Adipose tissue (tissue), 3 donors: Measurements from ENCODE around the gene ZIC4. TPM values are rescaled to one million over a fixed set of nuclear protein-coding genes. Genes with fewer than 3 reads are reported as not detected.

Source experiments
- H3K27ac ChIP-seq: one replicate; pipeline ENCODE4 v1.5.1; 2013; ENCODE audit warnings: low read depth, low read length
- WGBS, 3 donors: extraction: QIAGEN DNeasy Blood & Tissue Kit; methylation state at CpG; one replicate each; pipeline ENCODE4 v1.1.7; 2013; 5-methylcytosine and 5-hydroxymethylcytosine counted together
- polyA plus RNA-seq, 3 donors: library from polyadenylated mRNA; stranded (reverse); fragments of 200-250 nt; gene quantifications; one replicate each; pipeline ENCODE4 v1.2.3, GENCODE V29; 2013
- donor health status: healthy with polysubstance abuse.
- donor health status: Bipolar disorder and iron deficiency.
- donor health status: healthy.

Gene ZIC4
- polyA plus RNA-seq, 3 donors = not detected

DNA sequence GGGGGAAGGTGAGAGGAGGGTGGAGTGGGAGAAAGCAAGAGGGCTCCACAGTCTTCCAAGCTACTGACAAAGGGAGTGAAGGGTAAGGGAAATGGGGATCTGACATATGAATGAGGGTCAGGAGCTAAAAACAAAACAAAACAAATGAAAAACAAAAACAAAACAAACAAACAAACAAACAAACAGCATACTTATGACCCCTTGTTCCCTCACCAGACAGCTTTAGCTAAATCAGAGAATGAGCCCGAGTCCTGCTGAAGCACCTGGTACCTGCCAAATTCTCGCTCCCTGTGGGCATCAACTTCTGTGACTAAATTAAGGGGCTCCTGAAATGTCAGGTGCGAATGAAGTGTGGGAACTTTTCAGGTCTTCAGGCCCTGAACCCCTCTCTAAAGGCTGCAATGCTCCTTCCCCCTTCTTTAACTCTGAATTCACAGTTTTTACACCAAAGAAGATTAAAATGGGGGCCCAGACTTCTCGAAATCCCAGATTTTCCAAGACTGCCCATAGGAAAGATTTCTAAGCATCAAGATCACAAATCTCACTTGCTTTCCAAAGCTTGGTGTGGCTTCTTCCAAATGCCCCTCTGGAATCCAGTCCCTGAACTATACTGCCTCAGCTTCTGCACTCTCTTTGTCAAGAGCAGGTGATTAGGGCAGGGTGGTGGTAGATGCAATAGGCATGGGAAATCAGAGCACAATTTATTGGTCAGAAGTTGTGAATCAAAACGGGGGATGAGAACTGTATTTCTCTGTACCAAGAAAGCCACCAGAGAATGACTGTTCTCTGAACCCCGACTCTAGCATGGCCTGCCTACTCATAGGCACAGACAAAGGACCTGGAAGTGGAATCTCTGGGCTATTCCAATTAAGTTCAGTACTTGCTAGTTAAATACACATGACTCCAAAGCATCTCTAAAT, 40.9 kb downstream of the ZIC4 start:
- WGBS, 3 donors = 38 to 58% (median 48%) methylated on average over 6 of the region's 6 CpGs
- H3K27ac ChIP-seq = no peak overlapping the region

DNA sequence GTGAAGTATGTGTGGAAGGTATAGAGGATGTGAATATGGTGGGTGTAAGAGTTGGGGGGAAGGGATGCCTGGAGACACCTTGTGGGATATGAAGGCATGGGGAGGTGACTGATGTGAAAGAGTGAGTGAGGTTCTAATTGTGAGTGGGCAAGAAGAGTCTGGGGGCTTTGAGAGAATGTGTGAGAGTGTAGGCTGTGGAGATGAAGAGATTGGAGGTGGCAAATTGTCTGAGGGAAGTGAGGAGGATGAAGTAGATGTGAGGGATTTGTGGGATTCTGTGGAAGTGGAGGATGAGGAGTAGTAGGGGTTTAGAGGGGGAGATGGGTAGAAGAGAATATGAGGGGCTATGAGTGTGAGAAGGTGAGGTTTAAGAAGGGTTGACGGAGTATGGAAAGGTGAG, 41.6 kb downstream of the ZIC4 start:
- H3K27ac ChIP-seq = no peak overlapping the region
- WGBS, 3 donors = 32 to 40% (median 38%) methylated on average over 1 of the region's 1 CpG

DNA sequence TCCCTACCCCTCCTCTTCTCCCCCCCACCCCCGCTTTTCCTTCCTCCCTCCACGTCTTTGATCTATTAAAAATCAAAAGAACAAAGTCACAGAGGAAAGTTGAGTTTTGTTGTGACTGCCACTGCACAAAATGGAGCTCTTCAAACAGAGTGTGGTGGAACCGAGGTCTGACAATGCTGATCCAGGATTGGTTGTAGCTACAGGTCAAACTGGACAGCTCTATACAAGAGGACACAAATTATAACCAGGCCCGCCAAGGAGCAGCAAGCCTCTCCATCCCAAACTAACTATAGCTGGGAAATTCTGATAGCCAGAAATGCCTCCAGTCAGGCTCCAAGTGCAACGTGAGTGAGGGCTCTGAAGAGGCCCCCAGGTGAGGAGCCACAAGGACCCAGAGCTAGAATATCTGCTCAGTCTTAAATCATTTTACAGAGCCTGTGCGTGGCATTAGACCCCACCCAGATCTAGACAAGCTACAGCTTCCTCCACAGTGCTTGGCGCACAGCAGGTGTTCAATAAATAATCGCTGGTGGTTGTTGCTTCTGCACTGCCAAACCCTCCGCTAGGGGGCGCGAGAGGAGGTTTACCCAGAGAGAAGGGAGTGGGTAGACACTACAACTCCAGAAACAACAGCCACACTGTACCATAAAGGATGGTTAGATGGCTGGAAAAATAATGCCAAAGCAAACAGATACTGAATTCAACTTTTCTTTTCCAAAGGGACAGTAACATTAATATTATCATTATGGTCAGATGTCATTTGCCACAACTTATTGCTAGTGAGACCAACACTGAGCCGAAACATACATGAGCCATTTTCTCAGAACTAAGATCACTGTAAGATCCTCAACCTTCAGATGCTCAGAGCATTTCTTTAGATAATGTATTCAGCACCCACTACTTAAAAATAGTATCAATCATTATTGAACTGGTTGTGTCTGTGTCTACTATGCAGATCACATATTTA, 44.6 kb downstream of the ZIC4 start:
- 11 to 15% (median 11%) methylated on average over 12 of the region's 12 CpGs for WGBS, 3 donors
- no peak overlapping the region for H3K27ac ChIP-seq

DNA sequence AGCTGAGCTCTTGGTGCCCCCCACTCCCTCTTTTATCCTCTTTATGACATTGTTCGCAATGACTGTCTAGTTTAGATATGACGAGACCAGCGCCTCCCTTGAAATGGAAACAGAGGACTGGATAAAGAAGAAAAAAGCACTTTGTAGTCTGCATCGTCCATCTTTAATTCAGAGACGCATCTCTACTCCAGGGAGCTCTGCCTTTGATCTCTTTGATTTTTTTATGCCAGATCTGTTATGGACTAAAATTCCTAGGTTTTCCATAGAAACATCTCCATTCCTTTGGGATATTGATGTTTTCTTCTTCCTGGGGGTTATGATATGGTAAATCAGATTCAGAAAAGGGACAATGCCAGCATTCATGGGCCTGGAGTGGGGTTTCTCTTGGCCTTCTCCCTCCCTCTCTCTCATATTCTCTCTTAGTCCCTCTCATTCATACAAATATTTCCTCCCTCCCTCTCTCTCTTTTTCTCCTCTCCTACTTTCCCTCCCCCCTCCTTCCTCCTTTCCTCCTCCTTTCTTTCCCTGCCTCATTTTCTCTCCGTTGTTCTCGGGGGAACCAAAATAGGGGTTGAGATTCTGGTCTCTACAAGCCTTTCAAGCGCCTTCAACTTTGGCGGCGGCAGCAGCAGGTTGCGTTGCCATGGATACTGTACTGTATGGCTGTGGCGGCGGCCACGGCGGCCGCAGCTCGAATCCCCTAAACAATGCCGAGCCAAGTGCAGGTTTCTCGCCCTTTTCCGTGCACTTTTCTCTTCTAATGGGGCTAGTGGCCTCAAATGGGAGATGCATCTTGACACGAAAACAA, 45.5 kb downstream of the ZIC4 start:
- WGBS, 3 donors = 8% methylated on average over 21 of the region's 21 CpGs
- H3K27ac ChIP-seq = no peak overlapping the region

DNA sequence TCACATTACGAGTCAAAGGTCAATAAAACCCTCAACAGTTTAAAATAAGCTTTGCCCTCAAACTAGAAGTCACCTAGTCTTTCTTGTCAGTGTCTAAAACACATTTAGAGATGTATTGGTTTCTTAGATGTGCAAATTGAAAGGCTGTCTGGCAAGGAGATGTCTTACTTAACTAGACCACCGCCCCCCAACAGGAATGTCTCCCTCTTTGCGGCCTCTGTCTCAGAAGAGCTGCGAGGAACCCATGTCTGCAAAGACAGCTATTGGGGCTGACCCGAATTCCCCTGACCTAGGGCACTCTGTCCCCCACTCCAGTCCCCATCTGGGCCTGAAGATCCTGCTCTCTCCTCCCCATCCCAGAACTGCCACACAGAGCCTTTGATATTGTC, 46.3 kb downstream of the ZIC4 start:
- 21 to 35% (median 25%) methylated on average over 5 of the region's 5 CpGs for WGBS, 3 donors
- H3K27ac ChIP-seq = no peak overlapping the region

DNA sequence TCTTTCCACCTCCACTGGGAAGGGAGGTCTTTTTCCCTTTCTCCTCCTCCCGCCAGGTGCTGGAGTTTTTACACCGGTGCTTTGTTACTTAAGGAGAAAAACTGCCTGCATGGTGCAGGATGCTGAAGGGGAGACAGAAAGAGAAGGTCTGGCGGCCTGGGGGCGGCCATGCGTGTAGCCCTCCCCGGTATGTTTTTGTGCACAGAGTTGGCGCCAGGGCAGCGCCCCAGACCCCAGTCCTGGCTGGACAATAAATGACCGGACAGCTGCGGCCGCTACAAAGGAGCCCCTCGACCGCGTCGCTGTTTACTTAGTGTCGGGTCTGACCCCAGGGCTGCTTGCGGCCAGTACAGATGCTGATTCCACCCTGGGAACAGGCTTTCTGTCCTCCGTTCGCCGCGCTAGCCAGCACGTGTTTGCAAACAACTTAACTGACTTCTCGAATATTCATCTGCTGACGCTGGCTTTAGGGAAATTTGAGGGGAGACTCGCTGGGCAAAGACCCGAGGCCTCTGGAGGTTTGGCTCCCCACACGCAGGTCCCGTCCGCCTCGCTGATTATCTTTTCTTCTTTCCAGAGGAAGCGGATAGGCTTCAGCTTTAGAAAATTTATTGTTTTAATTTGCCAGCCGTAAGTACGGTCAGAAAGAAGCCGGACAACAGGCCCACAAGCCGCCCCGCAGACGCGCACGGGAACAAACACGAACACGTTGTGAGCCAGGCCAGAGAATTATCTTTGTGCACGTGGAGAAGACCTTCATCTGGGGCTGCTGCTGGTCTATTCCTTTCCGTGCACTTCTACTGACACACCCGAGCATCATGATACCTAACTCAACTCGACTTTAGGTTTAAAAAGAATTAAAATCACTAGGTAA, 46.9 kb downstream of the ZIC4 start:
- 5 to 10% (median 7%) methylated on average over 45 of the region's 45 CpGs for WGBS, 3 donors
- H3K27ac ChIP-seq = no peak overlapping the region

DNA sequence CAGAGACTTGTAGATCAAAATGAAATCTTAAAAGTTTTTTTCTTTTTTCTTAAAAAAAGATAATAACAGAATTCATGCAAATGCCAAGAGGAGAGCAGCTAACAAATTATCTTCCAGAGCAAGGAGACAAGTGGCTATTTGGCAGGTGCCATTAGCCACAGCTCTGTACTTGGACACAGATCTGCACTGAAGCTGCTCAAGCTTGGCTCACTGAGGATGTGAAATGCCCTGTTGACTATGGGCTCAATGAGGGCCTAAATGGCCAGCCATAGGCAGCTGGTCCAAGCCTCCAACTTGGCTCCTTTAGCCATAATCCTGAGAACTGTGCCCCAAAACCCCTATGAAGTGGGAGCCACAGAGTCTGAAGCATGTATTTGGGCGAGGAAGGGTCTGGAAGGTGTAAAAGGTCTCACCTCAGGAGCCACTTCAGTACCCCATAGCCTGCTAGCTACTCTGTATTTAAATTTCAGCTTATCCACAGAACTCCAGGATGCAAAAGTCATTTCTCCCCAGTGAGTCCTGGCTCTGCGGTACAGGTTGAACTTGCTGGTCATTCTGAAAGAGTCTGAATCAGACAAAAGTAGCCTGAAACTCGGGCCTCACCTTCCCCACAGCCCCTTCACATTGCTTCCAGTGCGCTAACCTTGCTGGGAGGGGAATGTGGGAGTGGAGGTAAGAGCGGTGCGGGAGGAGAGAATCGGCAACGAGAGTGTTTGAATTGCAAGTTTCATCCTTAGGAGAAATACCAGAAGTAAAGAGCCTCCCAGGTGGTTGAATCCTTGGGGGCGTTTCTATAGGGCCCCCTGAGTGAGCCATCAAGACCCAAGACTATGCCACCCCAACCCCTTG, 48.0 kb downstream of the ZIC4 start:
- WGBS, 3 donors = 2 to 10% (median 4%) methylated on average over 9 of the region's 9 CpGs
- H3K27ac ChIP-seq = no peak overlapping the region

DNA sequence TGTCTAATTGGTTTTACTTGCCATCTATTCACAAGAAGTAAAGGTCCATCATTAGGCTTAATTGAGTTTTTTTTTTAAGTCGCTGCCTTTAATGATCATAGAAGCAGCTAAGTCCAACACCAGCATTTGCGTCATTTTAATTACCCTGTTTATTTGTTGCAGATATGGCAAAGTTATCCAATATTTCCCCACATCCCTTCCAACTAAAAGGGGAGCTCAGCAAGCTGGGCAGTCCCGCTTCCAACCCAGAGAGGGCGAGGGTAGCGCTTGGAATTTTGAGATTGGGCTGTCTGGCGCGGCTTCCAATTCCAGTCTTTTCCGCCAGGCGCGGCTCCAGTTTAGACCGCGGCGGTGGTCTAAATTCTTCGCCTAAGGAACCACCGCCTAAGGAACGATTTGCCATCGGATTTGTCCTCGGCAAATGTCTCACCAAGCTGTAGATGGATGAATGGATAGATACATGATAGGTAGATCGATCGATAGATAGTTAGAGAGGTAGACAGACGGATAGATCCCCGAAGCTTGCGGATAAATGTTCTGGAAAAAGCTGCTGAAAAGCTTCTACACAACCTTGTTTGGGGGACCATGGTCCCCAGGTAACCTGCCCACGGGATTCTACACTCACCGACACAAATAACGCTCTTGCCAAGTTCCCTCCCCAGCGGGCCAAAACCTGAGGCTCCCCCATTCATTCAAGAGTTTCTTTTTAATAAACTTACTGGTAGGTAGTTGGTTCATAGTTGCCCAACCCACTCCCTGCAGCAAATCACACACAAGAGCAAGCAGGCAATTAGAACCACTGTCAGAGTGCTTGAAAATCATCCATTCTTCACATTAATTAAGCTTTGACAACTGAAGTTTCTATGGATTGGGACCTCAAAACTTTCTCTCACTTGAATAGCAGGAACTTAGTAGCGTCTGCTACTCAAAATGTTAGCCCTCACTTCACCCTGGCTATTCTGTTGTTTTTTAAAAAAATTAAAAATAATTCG, 49.1 kb downstream of the ZIC4 start:
- H3K27ac ChIP-seq = no peak overlapping the region
- 6 to 9% (median 8%) methylated on average over 29 of the region's 29 CpGs for WGBS, 3 donors

DNA sequence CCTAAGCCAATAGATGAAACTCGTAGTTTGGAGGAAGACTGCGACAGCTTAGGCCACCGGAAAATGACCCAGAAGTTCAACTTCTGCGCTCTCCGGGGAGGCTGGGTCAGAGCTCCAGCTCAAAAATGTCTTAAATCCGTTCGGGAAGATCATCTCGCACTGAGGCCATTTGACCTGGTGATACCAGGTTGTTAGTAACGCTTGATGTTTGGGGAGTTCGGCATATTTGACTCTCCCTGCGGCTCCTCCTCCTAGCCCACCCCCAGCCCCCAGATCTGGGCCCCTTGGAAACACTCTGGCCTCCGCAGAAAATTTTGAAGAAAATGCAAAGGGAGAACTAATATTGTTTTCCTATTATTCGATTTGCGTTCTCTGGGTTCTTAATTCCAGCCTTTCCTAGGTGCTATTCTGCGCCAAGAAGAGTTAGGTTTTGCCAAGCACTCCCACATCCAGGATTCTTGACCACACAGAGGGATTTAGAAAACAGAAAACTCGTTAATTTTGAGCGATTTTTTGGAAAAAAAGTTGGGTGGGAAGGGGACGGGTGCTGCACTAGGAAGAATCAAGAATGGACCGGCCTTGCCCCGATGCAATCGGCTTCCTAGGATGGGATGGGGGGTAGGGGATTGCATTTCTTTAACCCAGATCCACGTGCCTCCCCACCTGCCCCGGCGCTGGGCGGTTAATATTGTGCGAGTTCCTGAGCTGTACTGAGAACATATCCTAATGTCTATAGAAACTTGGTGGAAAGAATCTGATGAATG, 50.0 kb downstream of the ZIC4 start:
- 4 to 5% (median 4%) methylated on average over 26 of the region's 26 CpGs for WGBS, 3 donors
- H3K27ac ChIP-seq = no peak overlapping the region

DNA sequence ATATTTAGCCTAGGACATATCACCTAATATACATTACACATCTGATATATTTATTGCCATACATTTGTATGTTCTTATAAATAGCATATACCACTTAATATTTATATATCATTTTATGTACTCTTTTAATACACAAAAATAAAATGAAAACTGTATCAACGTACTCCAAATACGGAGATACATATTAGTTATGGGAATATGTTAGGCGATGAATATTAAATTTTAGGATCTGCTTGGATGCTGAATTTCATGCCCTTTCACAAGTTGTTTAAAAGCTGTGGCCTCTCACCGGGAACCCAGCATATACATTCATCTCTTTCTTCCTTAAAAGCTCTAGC, 50.6 kb downstream of the ZIC4 start:
- H3K27ac ChIP-seq = no peak overlapping the region
- 8 to 13% (median 10%) methylated on average over 4 of the region's 4 CpGs for WGBS, 3 donors

DNA sequence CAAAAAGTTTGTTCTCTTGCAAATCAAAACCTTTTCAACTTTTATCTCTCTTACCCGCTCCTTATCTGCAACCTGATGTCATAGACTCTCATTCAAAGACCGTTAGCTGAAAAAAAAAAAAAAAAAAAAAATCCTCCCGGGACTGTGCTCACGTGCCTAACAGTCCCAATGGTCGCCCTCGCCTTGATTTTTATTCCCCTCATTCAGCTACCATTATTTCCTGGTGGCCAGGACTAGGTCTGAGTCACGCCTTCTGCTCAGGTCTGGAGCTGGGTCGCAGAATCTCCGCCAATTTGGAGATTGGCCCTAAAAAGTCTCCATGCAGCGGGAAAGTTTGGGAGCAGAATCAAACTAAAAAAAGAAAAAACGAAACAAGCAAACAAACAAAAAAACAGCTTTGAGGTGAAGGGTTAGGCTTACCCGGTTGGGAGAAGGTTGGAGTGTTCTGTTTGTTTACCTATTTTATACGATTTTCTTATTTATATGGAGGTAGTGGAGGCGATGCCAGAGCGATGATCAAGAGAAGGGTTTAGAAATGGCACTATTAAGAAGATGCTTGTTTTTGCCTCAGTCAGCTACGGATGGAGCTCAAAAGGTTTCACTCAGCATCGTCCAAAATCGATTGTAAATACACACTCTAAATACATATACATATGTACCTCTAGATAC, 51.1 kb downstream of the ZIC4 start:
- 8 to 11% (median 10%) methylated on average over 18 of the region's 18 CpGs for WGBS, 3 donors
- H3K27ac ChIP-seq = no peak overlapping the region

DNA sequence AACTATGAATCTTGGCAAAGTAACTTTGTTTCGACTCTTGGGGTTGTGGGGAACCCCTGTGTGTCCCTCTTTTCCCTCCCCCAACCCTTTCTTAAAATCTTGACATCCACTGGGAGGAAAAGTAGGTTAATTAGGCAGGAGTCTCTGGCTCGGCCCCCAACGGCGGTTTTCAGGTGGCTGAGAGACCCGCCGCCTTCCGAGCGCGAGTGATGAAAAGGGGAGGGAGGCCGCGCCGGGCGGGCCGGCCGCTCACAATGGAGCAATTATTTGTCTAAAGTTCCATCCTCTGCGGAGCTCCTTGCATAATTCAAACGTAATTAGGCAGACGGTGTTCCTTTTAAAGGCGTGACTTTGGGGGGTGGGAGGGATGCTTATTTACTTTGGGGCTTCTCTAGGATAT, 51.7 kb downstream of the ZIC4 start:
- no peak overlapping the region for H3K27ac ChIP-seq
- 4 to 10% (median 8%) methylated on average over 19 of the region's 19 CpGs for WGBS, 3 donors

DNA sequence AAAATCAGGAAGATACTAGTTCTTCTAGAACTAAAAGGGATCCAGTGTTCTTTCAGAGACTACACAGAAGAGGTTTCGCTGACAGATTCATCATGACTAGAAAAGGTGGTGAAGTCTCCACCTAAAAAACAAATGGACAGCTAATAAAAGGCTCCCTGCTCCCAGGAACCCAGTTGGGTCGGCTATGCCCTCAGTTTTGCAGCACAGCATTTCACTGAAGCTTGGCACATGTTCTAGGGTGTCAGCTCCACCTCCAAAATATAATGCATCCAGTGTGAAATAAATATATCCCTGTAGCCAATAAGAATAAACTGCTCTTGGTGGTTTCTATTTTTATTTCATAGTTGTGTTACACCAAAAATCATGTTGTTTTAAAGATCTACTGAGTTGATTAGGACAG, 55.0 kb downstream of the ZIC4 start:
- no peak overlapping the region for H3K27ac ChIP-seq
- WGBS, 3 donors = 39 to 49% (median 42%) methylated on average over 2 of the region's 2 CpGs

DNA sequence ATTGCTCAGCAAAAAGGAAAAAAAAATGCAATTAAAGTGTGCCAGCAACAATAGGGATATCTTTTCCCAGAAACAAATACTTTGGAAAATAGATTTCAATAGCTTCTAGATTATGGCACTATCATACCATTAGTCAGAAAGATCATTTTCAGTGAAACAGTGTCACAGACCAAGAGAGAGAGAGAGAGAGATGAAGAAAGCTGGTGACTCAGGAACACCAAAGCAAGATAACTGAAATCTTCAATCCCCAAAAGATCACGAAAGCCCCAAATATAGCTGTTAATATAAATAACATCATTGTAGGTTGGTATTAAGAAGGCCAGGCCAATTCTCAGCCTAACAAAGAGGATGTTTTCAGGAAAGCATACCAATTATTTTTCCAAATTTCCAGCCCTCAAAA, 57.4 kb downstream of the ZIC4 start:
- no peak overlapping the region for H3K27ac ChIP-seq
- 77 to 91% (median 85%) methylated on average over 1 of the region's 1 CpG for WGBS, 3 donors

DNA sequence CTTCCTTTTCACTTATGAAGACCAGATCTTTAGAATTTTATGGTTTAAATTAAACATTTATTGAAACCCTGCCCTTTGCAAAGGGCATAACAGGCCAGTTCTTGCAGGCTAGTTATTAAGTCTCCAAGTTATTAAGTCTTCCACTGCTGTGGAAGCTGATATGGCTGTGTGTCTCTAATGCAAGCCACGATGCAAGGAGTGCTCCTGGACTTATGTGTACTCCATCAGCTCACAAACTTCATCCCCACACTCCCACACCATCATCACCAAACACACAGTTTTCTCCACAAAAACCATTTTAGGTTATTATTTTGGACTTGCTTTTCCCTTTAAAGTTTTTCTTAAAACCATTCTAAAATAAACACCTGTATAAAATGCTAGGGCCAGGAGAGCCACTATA, 62.4 kb downstream of the ZIC4 start:
- no peak overlapping the region for H3K27ac ChIP-seq
- 50 to 67% (median 67%) methylated on average over 1 of the region's 1 CpG for WGBS, 3 donors
